Stimulated activated CD8-positive, alpha-beta memory T cell treated with anti-CD3 and anti-CD28 coated beads, Interleukin-7, amount 100 ng/mL, for 4 hours (primary cell): Measurements from ENCODE around the gene NFKB2.

Experiments used
- DNase-seq, 2 donors: peaks; one replicate each; pipeline ENCODE4 v3.0.0-alpha.2; 2020; ENCODE audit warnings: low read depth in 2 of 2

NFKB2 gene

GRCh38 chr10:102408728-102409603 lies 13.5 kb downstream of the NFKB2 start:
- peak; percentile 61 to 84 for DNase-seq

GRCh38 chr10:102409604-102410428 lies 14.3 kb downstream of the NFKB2 start:
- no peak for DNase-seq

- peak in 1 of 2 donors; percentile 62 for DNase-seq
Observed at GRCh38 chr10:102410429-102411073, 15.0 kb downstream of the NFKB2 start.

GRCh38 chr10:102411341-102412255 lies 16.1 kb downstream of the NFKB2 start:
- DNase-seq, result no peak

GRCh38 chr10:102412293-102412692 lies 16.8 kb downstream of the NFKB2 start:
- no peak for DNase-seq

- DNase-seq, result no peak
Observed at GRCh38 chr10:102413053-102413705, 17.7 kb downstream of the NFKB2 start.

GRCh38 chr10:102413806-102414561 lies 18.5 kb downstream of the NFKB2 start:
- DNase-seq, result no peak

GRCh38 chr10:102414749-102415148 lies 19.2 kb downstream of the NFKB2 start:
- DNase-seq, result no peak

GRCh38 chr10:102416283-102416682 lies 20.8 kb downstream of the NFKB2 start:
- DNase-seq, result no peak

GRCh38 chr10:102416695-102417094 lies 21.2 kb downstream of the NFKB2 start:
- no peak for DNase-seq

GRCh38 chr10:102418622-102419268 lies 23.2 kb downstream of the NFKB2 start, which contains the start of gene PSD:
PSD (minus strand) TSS chr10:102418785; CDS start chr10:102417038, 1,747 bp downstream.
- no peak for DNase-seq

- peak; percentile 34 to 58 for DNase-seq
Observed at GRCh38 chr10:102419269-102420180, 24.0 kb downstream of the NFKB2 start.

GRCh38 chr10:102420181-102420713 lies 24.7 kb downstream of the NFKB2 start:
- DNase-seq, result no peak

GRCh38 chr10:102420714-102421506 lies 25.4 kb downstream of the NFKB2 start, which contains the start of gene FBXL15:
FBXL15 (plus strand) TSS chr10:102420836; CDS start chr10:102421130, 294 bp downstream.
- peak; percentile 90 to 92 for DNase-seq

- DNase-seq, result no peak
Observed at GRCh38 chr10:102421507-102421756, 25.9 kb downstream of the NFKB2 start.

- no peak for DNase-seq
Observed at GRCh38 chr10:102421757-102422512, 26.4 kb downstream of the NFKB2 start.
